ENCODE results near the gene HARBI1. TPM values are rescaled to one million over a fixed set of nuclear protein-coding genes. Genes with fewer than 3 reads are reported as not detected.

HARBI1 gene
- 1.2 TPM for polyA plus RNA-seq (2012; ENCODE audit: insufficient read length, low read depth)

- no peak for TF ChIP-seq REST (IDR thresholded peaks at IDR 0.05; ENCODE audit: insufficient read depth in 1 of 2, low read depth in 2 of 2, low read length in 2 of 2)
- TF ChIP-seq SIN3A (IDR thresholded peaks at IDR 0.05; ENCODE audit: borderline replicate concordance, insufficient read depth, low read length), result peak; percentile 83; the same call in 1 of the 2 replicates
- peak; percentile 93 for TF ChIP-seq FOXP2 (optimal IDR thresholded peaks at IDR 0.05; ENCODE audit: borderline replicate concordance, extremely low read depth, extremely low read length, insufficient read depth)
- TF ChIP-seq TAF1 (IDR thresholded peaks at IDR 0.05; ENCODE audit: borderline replicate concordance, insufficient read depth, low read length), result peak; percentile 59; the same call in 1 of the 2 replicates
- TF ChIP-seq POLR2AphosphoS5 (IDR thresholded peaks at IDR 0.05; ENCODE audit: low read depth, low read length), result peak; percentile 59; the same call in 1 of the 2 replicates
Observed at GRCh38 chr11:46617134-46617971, at the start of gene HARBI1, which contains the start of gene ATG13. Gene HARBI1, minus strand, starts transcription at chr11:46617227. Its CDS starts 990 bp downstream, at chr11:46616237. Gene ATG13, plus strand, starts transcription at chr11:46617553. Its CDS starts 26,739 bp downstream, at chr11:46644292.

GRCh38 chr11:46666516-46666915, 49.5 kb upstream of the HARBI1 start:
- no peak for TF ChIP-seq SIN3A (IDR thresholded peaks at IDR 0.05; ENCODE audit: borderline replicate concordance, insufficient read depth, low read length)
- TF ChIP-seq POLR2AphosphoS5 (IDR thresholded peaks at IDR 0.05; ENCODE audit: low read depth, low read length), result no peak
- no peak for TF ChIP-seq FOXP2 (optimal IDR thresholded peaks at IDR 0.05; ENCODE audit: borderline replicate concordance, extremely low read depth, extremely low read length, insufficient read depth)
- no peak for TF ChIP-seq TAF1 (IDR thresholded peaks at IDR 0.05; ENCODE audit: borderline replicate concordance, insufficient read depth, low read length)
- no peak for TF ChIP-seq REST (IDR thresholded peaks at IDR 0.05; ENCODE audit: insufficient read depth in 1 of 2, low read depth in 2 of 2, low read length in 2 of 2)

GRCh38 chr11:46665356-46665755, 48.3 kb upstream of the HARBI1 start:
- TF ChIP-seq POLR2AphosphoS5 (IDR thresholded peaks at IDR 0.05; ENCODE audit: low read depth, low read length) (no peak), TAF1 (IDR thresholded peaks at IDR 0.05; ENCODE audit: borderline replicate concordance, insufficient read depth, low read length) (no peak), SIN3A (IDR thresholded peaks at IDR 0.05; ENCODE audit: borderline replicate concordance, insufficient read depth, low read length) (no peak), FOXP2 (optimal IDR thresholded peaks at IDR 0.05; ENCODE audit: borderline replicate concordance, extremely low read depth, extremely low read length, insufficient read depth) (no peak), REST (IDR thresholded peaks at IDR 0.05; ENCODE audit: insufficient read depth in 1 of 2, low read depth in 2 of 2, low read length in 2 of 2) (no peak)

- TF ChIP-seq SIN3A (IDR thresholded peaks at IDR 0.05; ENCODE audit: borderline replicate concordance, insufficient read depth, low read length) (no peak), REST (IDR thresholded peaks at IDR 0.05; ENCODE audit: insufficient read depth in 1 of 2, low read depth in 2 of 2, low read length in 2 of 2) (no peak), POLR2AphosphoS5 (IDR thresholded peaks at IDR 0.05; ENCODE audit: low read depth, low read length) (no peak), TAF1 (IDR thresholded peaks at IDR 0.05; ENCODE audit: borderline replicate concordance, insufficient read depth, low read length) (no peak), FOXP2 (optimal IDR thresholded peaks at IDR 0.05; ENCODE audit: borderline replicate concordance, extremely low read depth, extremely low read length, insufficient read depth) (no peak)
Observed at GRCh38 chr11:46664612-46665011, 47.6 kb upstream of the HARBI1 start.

All from PFSK-1 (cell line).